Spleen (tissue), 7 donors: ENCODE data around the gene CACNA1H.

Experiments
- CTCF ChIP-seq, 11 experiments: fragments of 200-600 bp in 7 of 11; fragments of 450-650 bp in 4 of 11; sonication (generic) in 4 of 11; IDR thresholded peaks in 8 of 11; conservative IDR thresholded peaks in 3 of 11; 1 replicate in 7 of 11; 2 replicates in 4 of 11; pipeline versions ENCODE4 v1.4.0 to v1.8.0; 2016 to 2021; ENCODE audit warnings: antibody characterized with exemption in 11 of 11, inconsistent platforms in 4 of 11, mild to moderate bottlenecking in 1 of 11
- POLR2A ChIP-seq, 3 donors: fragments of 450-650 bp; IDR thresholded peaks; one replicate each; pipeline ENCODE4 v1.5.1; 2017; ENCODE audit warnings: antibody characterized with exemption in 3 of 3, mild to moderate bottlenecking in 1 of 3
- donor health status: DM: no; HTN: no; CAD: no; lungs with moderate emphysema.
- donor health status: DM: no; HTN: no; CAD: no.
- donor health status: DM: no; HTN: no; CAD: no.

- TF ChIP-seq CTCF (IDR thresholded peaks at IDR 0.05 in 8 of 11, conservative IDR thresholded peaks at IDR 0.05 in 3 of 11) = no peak
- no peak for TF ChIP-seq POLR2A (IDR thresholded peaks at IDR 0.05)
Measured at GRCh38 chr16:1129106-1129960, 23.6 kb upstream of the CACNA1H start.
